H9 (cell line): ENCODE results near the gene PTOV1. TPM values are rescaled to one million over a fixed set of nuclear protein-coding genes. Genes with fewer than 3 reads are reported as not detected.

Experiments
- DNase-seq: peaks from one replicate; pipeline ENCODE4 v3.0.0-alpha.2; 2017
- H2AFZ ChIP-seq: one replicate; pipeline ENCODE4 v1.6.1; 2013; ENCODE audit warnings: mild to moderate bottlenecking, low read length, control low read depth, moderate library complexity
- H2AK5ac ChIP-seq: 2 replicates; pipeline ENCODE4 v1.6.1; 2013; ENCODE audit warnings: low read length, control low read depth, mixed read lengths; ENCODE audit not compliant: insufficient read length
- H2BK120ac ChIP-seq: one replicate; pipeline ENCODE4 v1.6.1; 2013; ENCODE audit warnings: low read depth, mild to moderate bottlenecking, low read length, control low read depth, inconsistent platforms; ENCODE audit not compliant: poor library complexity, severe bottlenecking
- H2BK12ac ChIP-seq: 2 replicates; pipeline ENCODE4 v1.6.1; 2013; ENCODE audit warnings: low read length, control low read depth, mixed read lengths, low read depth; ENCODE audit not compliant: insufficient read length
- H2BK15ac ChIP-seq: 2 replicates; pipeline ENCODE4 v1.6.1; 2013; ENCODE audit warnings: low read depth, low read length, control low read depth
- H2BK20ac ChIP-seq: one replicate; pipeline ENCODE4 v1.6.1; 2013; ENCODE audit warnings: low read depth, mild to moderate bottlenecking, low read length, control low read depth, inconsistent platforms; ENCODE audit not compliant: poor library complexity, severe bottlenecking
- H2BK5ac ChIP-seq: 2 replicates; pipeline ENCODE4 v1.6.1; 2013; ENCODE audit warnings: low read length, control low read depth, mixed read lengths; ENCODE audit not compliant: insufficient read length
- H3K14ac ChIP-seq: 2 replicates; pipeline ENCODE4 v1.6.1; 2013; ENCODE audit warnings: low read length, control low read depth; ENCODE audit not compliant: insufficient read depth
- H3K18ac ChIP-seq: 2 replicates; pipeline ENCODE4 v1.6.1; 2013; ENCODE audit warnings: low read depth, mild to moderate bottlenecking, mixed read lengths, low read length, control low read depth; ENCODE audit not compliant: insufficient read length
- H3K23ac ChIP-seq: 2 replicates; pipeline ENCODE4 v1.6.1; 2013; ENCODE audit warnings: low read length, control low read depth, mixed read lengths, low read depth; ENCODE audit not compliant: insufficient read length
- H3K23me2 ChIP-seq: 2 replicates; pipeline ENCODE4 v1.6.1; 2013; ENCODE audit warnings: low read depth, mild to moderate bottlenecking, mixed read lengths, low read length, control low read depth; ENCODE audit not compliant: insufficient read length, poor library complexity, severe bottlenecking
- H3K27ac ChIP-seq: 2 replicates; pipeline ENCODE4 v1.5.1; 2013; ENCODE audit warnings: low read length, control low read depth, mixed read lengths, low read depth; ENCODE audit not compliant: insufficient read length
- H3K27me3 ChIP-seq: 2 replicates; pipeline ENCODE4 v1.6.1; 2013; ENCODE audit warnings: low read length, control low read depth, inconsistent platforms; ENCODE audit not compliant: insufficient read depth
- H3K4ac ChIP-seq: 2 replicates; pipeline ENCODE4 v1.6.1; 2013; ENCODE audit warnings: low read depth, mild to moderate bottlenecking, control low read depth, inconsistent platforms, low read length, moderate library complexity
- H3K4me1 ChIP-seq: 2 replicates; pipeline ENCODE4 v1.6.1; 2013; ENCODE audit warnings: low read length, control low read depth, inconsistent platforms; ENCODE audit not compliant: insufficient read depth
- H3K4me2 ChIP-seq: 2 replicates; pipeline ENCODE4 v1.6.1; 2013; ENCODE audit warnings: low read length, control low read depth, mixed read lengths; ENCODE audit not compliant: insufficient read length, insufficient read depth
- H3K56ac ChIP-seq: 2 replicates; pipeline ENCODE4 v1.6.1; 2013; ENCODE audit warnings: low read depth, mild to moderate bottlenecking, mixed read lengths, low read length, control low read depth; ENCODE audit not compliant: insufficient read length
- H3K79me1 ChIP-seq: 2 replicates; pipeline ENCODE4 v1.6.1; 2013; ENCODE audit warnings: low read depth, mild to moderate bottlenecking, moderate library complexity, low read length, control low read depth, inconsistent platforms; ENCODE audit not compliant: insufficient read depth, poor library complexity, severe bottlenecking
- H3K79me2 ChIP-seq: 2 replicates; pipeline ENCODE4 v1.6.1; 2013; ENCODE audit warnings: low read length, control low read depth, inconsistent platforms; ENCODE audit not compliant: insufficient read depth
- H3K9ac ChIP-seq: 2 replicates; pipeline ENCODE4 v1.6.1; 2013; ENCODE audit warnings: low read length, control low read depth, mixed read lengths; ENCODE audit not compliant: insufficient read length; ENCODE audit errors: extremely low read depth
- H3K9me3 ChIP-seq: one replicate; pipeline ENCODE4 v1.6.1; 2013; ENCODE audit warnings: low read depth, low read length, inconsistent platforms; ENCODE audit not compliant: control insufficient read depth
- H3T11ph ChIP-seq: one replicate; pipeline ENCODE4 v1.6.1; 2013; ENCODE audit warnings: mild to moderate bottlenecking, low read length, control low read depth, inconsistent platforms
- H4K20me1 ChIP-seq: one replicate; pipeline ENCODE4 v1.6.1; 2013; ENCODE audit not compliant: control insufficient read depth, insufficient read length, insufficient read depth
- H4K5ac ChIP-seq: 2 replicates; pipeline ENCODE4 v1.6.1; 2013; ENCODE audit warnings: low read depth, mild to moderate bottlenecking, mixed read lengths, low read length, control low read depth; ENCODE audit not compliant: insufficient read length
- H4K8ac ChIP-seq: replicated peaks from 2 replicates; pipeline ENCODE4 v1.6.1; 2013; ENCODE audit warnings: low read length, control low read depth, mixed read lengths, low read depth; ENCODE audit not compliant: insufficient read length
- H4K91ac ChIP-seq: 2 replicates; pipeline ENCODE4 v1.6.1; 2013; ENCODE audit warnings: low read depth, mild to moderate bottlenecking, moderate library complexity, mixed read lengths, low read length, control low read depth; ENCODE audit not compliant: insufficient read length
- H3K27ac Mint-ChIP-seq, 3 experiments: 2 replicates in 2 of 3; 3 replicates in 1 of 3; pipeline ENCODE4 v1.8.0; 2020 to 2021; ENCODE audit warnings: mixed read lengths in 3 of 3, mild to moderate bottlenecking in 1 of 3, moderate library complexity in 1 of 3
- H3K27me3 Mint-ChIP-seq: 2 replicates; pipeline ENCODE4 v1.8.0; 2021; ENCODE audit warnings: low read depth, mild to moderate bottlenecking, moderate library complexity, mixed read lengths
- H3K36me3 Mint-ChIP-seq, 3 experiments: 2 replicates in 2 of 3; 3 replicates in 1 of 3; pipeline ENCODE4 v1.8.0; 2020 to 2021; ENCODE audit warnings: low read depth in 3 of 3, mixed read lengths in 3 of 3; ENCODE audit not compliant: insufficient read depth in 1 of 3
- H3K4me1 Mint-ChIP-seq, 2 experiments: 2 replicates each; pipeline ENCODE4 v1.8.0; 2020; ENCODE audit warnings: mixed read lengths in 2 of 2
- H3K4me3 Mint-ChIP-seq, 2 experiments: 2 replicates in 1 of 2; 3 replicates in 1 of 2; pipeline ENCODE4 v1.8.0; 2020 to 2021; ENCODE audit warnings: mild to moderate bottlenecking in 2 of 2, mixed read lengths in 2 of 2, moderate library complexity in 1 of 2
- H3K9me3 Mint-ChIP-seq, 2 experiments: 2 replicates in 1 of 2; 3 replicates in 1 of 2; pipeline ENCODE4 v1.8.0; 2020; ENCODE audit warnings: mild to moderate bottlenecking in 2 of 2, mixed read lengths in 2 of 2, moderate library complexity in 1 of 2
- CTCF ChIP-seq: fragments of 200-600 bp; sonication (generic); conservative IDR thresholded peaks from 3 replicates; pipeline ENCODE4 v1.8.0; 2021; ENCODE audit warnings: antibody characterized with exemption, mild to moderate bottlenecking
- WGBS: extraction: QIAGEN DNeasy Blood & Tissue Kit; methylation state at CpG from one replicate; pipeline ENCODE4 v1.1.7; 2013; ENCODE audit warnings: missing lambda C conversion rate, low lambda C conversion rate, mixed read lengths; ENCODE audit not compliant: insufficient read length; ENCODE audit errors: extremely low coverage; 5-methylcytosine and 5-hydroxymethylcytosine counted together
- total RNA-seq: library from RNA; stranded (reverse); gene quantifications from 2 replicates; pipeline ENCODE4 v1.2.1, GENCODE V29; 2021

PTOV1 gene
- total RNA-seq, 1 experiment from 2014 or later: 309 TPM

GRCh38 chr19:49857838-49858087 lies 6.8 kb downstream of the PTOV1 start:
- no peak overlapping the region for H3K4me2 ChIP-seq
- H3K23ac ChIP-seq: no peak overlapping the region
- no CpG with 5 or more reads among the region's 5 CpGs for WGBS
- H3K23me2 ChIP-seq: no peaks in the 10 kb centered on the region
- H4K5ac ChIP-seq: no peak overlapping the region
- peaks cover 8% of the 10 kb centered on the region for H3K79me1 ChIP-seq
- H3T11ph ChIP-seq: no peak overlapping the region
- H3K56ac ChIP-seq: no peak overlapping the region
- H2BK20ac ChIP-seq: no peak overlapping the region
- Mint-ChIP-seq H3K36me3 (peaks cover 16 to 72% (median 63%) of the 10 kb centered on the region in 3 experiments; a peak in 6 of 7 replicates), H3K4me1 (peaks cover 12 to 23% of the 10 kb centered on the region in 2 experiments), H3K9me3 (no peaks in the 10 kb centered on the region), H3K4me3 (no peak overlapping the region), H3K27me3 (peaks cover 2% of the 10 kb centered on the region; the same call in 1 of the 2 replicates), H3K27ac (peak overlapping the region in 1 of 3 experiments; percentile 80; a peak in 3 of 7 replicates)
- H2BK12ac ChIP-seq: no peak overlapping the region
- H2BK5ac ChIP-seq: no peak overlapping the region
- no peak for TF ChIP-seq CTCF
- H4K20me1 ChIP-seq: peaks cover 3% of the 10 kb centered on the region
- no peak overlapping the region for H2AFZ ChIP-seq
- no peak overlapping the region for H4K8ac ChIP-seq
- no peak overlapping the region for H2BK15ac ChIP-seq
- H3K9me3 ChIP-seq: no peaks in the 10 kb centered on the region
- no peak overlapping the region for H4K91ac ChIP-seq
- H3K79me2 ChIP-seq: peaks cover 4% of the 10 kb centered on the region; the same call in 1 of the 2 replicates
- no peak overlapping the region for H2AK5ac ChIP-seq
- H3K18ac ChIP-seq: no peak overlapping the region
- H2BK120ac ChIP-seq: no peak overlapping the region
- H3K27ac ChIP-seq: no peak overlapping the region
- H3K27me3 ChIP-seq: no peaks in the 10 kb centered on the region
- H3K9ac ChIP-seq: no peak overlapping the region
- no peak overlapping the region for H3K14ac ChIP-seq
- no peak overlapping the region for H3K4ac ChIP-seq
- no peak for DNase-seq
- H3K4me1 ChIP-seq: no peaks in the 10 kb centered on the region
